ENCODE data around the gene EGLN2.

EGLN2 gene

DNA sequence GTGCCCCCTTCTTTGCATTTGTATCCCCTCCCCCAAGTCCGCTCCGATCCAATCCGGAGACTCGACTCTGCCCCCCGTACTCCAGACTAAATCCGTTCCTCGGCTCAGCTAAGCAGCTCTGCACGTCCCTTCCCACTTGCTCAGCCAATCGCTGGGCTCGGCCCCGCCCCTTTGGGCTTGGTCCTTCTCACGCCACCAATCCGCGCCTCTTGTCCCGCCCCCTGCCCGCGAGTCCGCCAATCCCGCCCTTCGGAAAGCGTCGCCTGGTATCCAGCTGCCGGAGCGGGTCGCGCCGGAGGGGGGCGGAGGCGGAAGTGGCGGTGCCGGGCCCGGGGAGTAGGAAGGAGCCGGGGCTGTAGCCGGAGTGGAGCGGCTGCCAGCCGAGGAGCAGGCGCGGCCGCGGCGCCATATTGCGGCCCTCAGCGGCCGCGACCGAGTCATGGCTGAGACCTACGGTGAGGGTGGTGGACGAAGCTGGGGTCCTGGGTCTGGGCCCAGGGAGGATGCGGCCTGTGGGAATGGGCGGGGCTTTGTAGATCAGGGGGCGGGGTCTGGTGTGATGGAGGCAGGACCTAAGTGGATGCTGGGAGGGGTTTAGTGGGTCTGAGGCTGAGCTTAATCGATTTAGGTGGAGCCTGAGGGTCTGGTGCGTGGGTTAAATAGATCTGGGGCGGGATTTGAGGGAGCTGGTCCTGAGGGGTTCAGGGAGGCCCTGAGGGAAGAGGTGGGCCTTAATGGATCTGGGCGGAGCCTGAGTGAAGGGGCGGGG is 20.9 kb upstream of the EGLN2 start, which contains the start of gene RAB4B (continued):
- TF ChIP-seq, protein P1, sequence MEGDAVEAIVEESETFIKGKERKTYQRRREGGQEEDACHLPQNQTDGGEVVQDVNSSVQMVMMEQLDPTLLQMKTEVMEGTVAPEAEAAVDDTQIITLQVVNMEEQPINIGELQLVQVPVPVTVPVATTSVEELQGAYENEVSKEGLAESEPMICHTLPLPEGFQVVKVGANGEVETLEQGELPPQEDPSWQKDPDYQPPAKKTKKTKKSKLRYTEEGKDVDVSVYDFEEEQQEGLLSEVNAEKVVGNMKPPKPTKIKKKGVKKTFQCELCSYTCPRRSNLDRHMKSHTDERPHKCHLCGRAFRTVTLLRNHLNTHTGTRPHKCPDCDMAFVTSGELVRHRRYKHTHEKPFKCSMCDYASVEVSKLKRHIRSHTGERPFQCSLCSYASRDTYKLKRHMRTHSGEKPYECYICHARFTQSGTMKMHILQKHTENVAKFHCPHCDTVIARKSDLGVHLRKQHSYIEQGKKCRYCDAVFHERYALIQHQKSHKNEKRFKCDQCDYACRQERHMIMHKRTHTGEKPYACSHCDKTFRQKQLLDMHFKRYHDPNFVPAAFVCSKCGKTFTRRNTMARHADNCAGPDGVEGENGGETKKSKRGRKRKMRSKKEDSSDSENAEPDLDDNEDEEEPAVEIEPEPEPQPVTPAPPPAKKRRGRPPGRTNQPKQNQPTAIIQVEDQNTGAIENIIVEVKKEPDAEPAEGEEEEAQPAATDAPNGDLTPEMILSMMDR (tag by site-specific recombination; IDR thresholded peaks at IDR 0.05): peak; percentile 55
- peak; percentile 85; the same call in 1 of the 2 replicates for TF ChIP-seq ZFP69B (tag by site-specific recombination; IDR thresholded peaks at IDR 0.05)
- peak; percentile 100 for TF ChIP-seq SP2 (tag by site-specific recombination; IDR thresholded peaks at IDR 0.05)
- TF ChIP-seq ZNF768 (tag by site-specific recombination; IDR thresholded peaks at IDR 0.05): no peak
- no peak for TF ChIP-seq ZNF133 (tag by site-specific recombination; IDR thresholded peaks at IDR 0.05)
- TF ChIP-seq, protein P2, sequence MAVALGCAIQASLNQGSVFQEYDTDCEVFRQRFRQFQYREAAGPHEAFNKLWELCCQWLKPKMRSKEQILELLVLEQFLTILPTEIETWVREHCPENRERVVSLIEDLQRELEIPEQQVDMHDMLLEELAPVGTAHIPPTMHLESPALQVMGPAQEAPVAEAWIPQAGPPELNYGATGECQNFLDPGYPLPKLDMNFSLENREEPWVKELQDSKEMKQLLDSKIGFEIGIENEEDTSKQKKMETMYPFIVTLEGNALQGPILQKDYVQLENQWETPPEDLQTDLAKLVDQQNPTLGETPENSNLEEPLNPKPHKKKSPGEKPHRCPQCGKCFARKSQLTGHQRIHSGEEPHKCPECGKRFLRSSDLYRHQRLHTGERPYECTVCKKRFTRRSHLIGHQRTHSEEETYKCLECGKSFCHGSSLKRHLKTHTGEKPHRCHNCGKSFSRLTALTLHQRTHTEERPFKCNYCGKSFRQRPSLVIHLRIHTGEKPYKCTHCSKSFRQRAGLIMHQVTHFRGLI (tag by site-specific recombination; IDR thresholded peaks at IDR 0.05): peak; percentile 19; the same call in 1 of the 2 replicates
- TF ChIP-seq, protein P3, sequence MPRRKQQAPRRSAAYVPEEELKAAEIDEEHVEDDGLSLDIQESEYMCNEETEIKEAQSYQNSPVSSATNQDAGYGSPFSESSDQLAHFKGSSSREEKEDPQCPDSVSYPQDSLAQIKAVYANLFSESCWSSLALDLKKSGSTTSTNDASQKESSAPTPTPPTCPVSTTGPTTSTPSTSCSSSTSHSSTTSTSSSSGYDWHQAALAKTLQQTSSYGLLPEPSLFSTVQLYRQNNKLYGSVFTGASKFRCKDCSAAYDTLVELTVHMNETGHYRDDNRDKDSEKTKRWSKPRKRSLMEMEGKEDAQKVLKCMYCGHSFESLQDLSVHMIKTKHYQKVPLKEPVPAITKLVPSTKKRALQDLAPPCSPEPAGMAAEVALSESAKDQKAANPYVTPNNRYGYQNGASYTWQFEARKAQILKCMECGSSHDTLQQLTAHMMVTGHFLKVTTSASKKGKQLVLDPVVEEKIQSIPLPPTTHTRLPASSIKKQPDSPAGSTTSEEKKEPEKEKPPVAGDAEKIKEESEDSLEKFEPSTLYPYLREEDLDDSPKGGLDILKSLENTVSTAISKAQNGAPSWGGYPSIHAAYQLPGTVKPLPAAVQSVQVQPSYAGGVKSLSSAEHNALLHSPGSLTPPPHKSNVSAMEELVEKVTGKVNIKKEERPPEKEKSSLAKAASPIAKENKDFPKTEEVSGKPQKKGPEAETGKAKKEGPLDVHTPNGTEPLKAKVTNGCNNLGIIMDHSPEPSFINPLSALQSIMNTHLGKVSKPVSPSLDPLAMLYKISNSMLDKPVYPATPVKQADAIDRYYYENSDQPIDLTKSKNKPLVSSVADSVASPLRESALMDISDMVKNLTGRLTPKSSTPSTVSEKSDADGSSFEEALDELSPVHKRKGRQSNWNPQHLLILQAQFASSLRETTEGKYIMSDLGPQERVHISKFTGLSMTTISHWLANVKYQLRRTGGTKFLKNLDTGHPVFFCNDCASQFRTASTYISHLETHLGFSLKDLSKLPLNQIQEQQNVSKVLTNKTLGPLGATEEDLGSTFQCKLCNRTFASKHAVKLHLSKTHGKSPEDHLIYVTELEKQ (tag by site-specific recombination; IDR thresholded peaks at IDR 0.05; ENCODE audit: borderline replicate concordance): no peak
- TF ChIP-seq, protein P4, sequence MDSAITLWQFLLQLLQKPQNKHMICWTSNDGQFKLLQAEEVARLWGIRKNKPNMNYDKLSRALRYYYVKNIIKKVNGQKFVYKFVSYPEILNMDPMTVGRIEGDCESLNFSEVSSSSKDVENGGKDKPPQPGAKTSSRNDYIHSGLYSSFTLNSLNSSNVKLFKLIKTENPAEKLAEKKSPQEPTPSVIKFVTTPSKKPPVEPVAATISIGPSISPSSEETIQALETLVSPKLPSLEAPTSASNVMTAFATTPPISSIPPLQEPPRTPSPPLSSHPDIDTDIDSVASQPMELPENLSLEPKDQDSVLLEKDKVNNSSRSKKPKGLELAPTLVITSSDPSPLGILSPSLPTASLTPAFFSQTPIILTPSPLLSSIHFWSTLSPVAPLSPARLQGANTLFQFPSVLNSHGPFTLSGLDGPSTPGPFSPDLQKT (IDR thresholded peaks at IDR 0.05; ENCODE audit: borderline replicate concordance, low read depth, low read length): peak; percentile 45; the same call in 1 of the 2 replicates
- peak; percentile 61 for TF ChIP-seq SP7 (tag by site-specific recombination; IDR thresholded peaks at IDR 0.05)
- TF ChIP-seq ZNF341 (tag by site-specific recombination; IDR thresholded peaks at IDR 0.05; ENCODE audit: low read depth): peak; percentile 97
- TF ChIP-seq ZNF274 (IDR thresholded peaks at IDR 0.05; ENCODE audit: low read length): no peak
- TF ChIP-seq ZNF274 (tag by site-specific recombination; IDR thresholded peaks at IDR 0.05; ENCODE audit: borderline replicate concordance): no peak
- TF ChIP-seq GLI2 (tag by site-specific recombination; IDR thresholded peaks at IDR 0.05; ENCODE audit: borderline replicate concordance, low read depth): no peak
- TF ChIP-seq, protein P5, sequence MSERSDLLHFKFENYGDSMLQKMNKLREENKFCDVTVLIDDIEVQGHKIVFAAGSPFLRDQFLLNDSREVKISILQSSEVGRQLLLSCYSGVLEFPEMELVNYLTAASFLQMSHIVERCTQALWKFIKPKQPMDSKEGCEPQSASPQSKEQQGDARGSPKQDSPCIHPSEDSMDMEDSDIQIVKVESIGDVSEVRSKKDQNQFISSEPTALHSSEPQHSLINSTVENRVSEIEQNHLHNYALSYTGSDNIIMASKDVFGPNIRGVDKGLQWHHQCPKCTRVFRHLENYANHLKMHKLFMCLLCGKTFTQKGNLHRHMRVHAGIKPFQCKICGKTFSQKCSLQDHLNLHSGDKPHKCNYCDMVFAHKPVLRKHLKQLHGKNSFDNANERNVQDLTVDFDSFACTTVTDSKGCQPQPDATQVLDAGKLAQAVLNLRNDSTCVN (tag by site-specific recombination; optimal IDR thresholded peaks at IDR 0.05): peak; percentile 93
- peak; percentile 100 for TF ChIP-seq SP3 (tag by site-specific recombination; IDR thresholded peaks at IDR 0.05)
